HG03558 (cell line): ENCODE data around the gene GLCE.

Source experiments
- ATAC-seq: cut with Tn5 transposase; IDR thresholded peaks from one replicate; pipeline ENCODE4 v1.9.1; 2021; ENCODE audit warnings: moderate number of reproducible peaks; ENCODE audit not compliant: unreplicated experiment; ENCODE audit errors: extremely low read depth

The GLCE gene

GRCh38 chr15:69313432-69314000, 153.1 kb downstream of the GLCE start:
- no peak for ATAC-seq

GRCh38 chr15:69314131-69314530, 153.7 kb downstream of the GLCE start:
- no peak for ATAC-seq

- ATAC-seq, result no peak
These were observed 154.3 kb downstream of the GLCE start for GRCh38 chr15:69314736-69315135.

- ATAC-seq, result no peak
These were observed 155.1 kb downstream of the GLCE start for GRCh38 chr15:69315402-69316110.

- no peak for ATAC-seq
These were observed 155.9 kb downstream of the GLCE start for GRCh38 chr15:69316291-69316690.

- ATAC-seq, result no peak
These were observed 157.0 kb downstream of the GLCE start for GRCh38 chr15:69317392-69317841.

GRCh38 chr15:69318033-69318432, 157.6 kb downstream of the GLCE start:
- no peak for ATAC-seq

GRCh38 chr15:69319384-69320375, 159.2 kb downstream of the GLCE start:
- no peak for ATAC-seq

- ATAC-seq, result no peak
These were observed 160.6 kb downstream of the GLCE start for GRCh38 chr15:69320977-69321554.
